Natural killer cell (primary cell): Measurements from ENCODE around the gene RABGAP1L. TPM values are rescaled to one million over a fixed set of nuclear protein-coding genes. Genes with fewer than 3 reads are reported as not detected.
A peak's percentile ranks its signal among the peaks of the same experiment; 100 is the strongest.

Experiments
- ATAC-seq, 3 donors: fragments of 150-1000 bp in 2 of 3; fragments of 200-7000 bp in 1 of 3; cut with Tn5 transposase; 1 replicate in 1 of 3; 2 replicates in 2 of 3; pipeline ENCODE4 v1.10.0; 2021; ENCODE audit warnings: mild to moderate bottlenecking in 2 of 3, moderate library complexity in 2 of 3
- DNase-seq, 2 donors: peaks; one replicate each; pipeline versions ENCODE4 v3.0.0 to v3.0.0-alpha.2; 2013 to 2021; ENCODE audit warnings: mixed read lengths in 1 of 2
- H3K27ac ChIP-seq: one replicate; pipeline ENCODE4 v1.5.1; 2013; ENCODE audit warnings: mild to moderate bottlenecking, low read length
- H3K27me3 ChIP-seq: one replicate; pipeline ENCODE4 v1.6.1; 2013; ENCODE audit warnings: low read length; ENCODE audit not compliant: control insufficient read depth, insufficient read depth
- H3K36me3 ChIP-seq: one replicate; pipeline ENCODE4 v1.6.1; 2013; ENCODE audit warnings: low read length; ENCODE audit not compliant: control insufficient read depth, insufficient read depth
- H3K4me1 ChIP-seq: one replicate; pipeline ENCODE4 v1.6.1; 2013; ENCODE audit warnings: low read length; ENCODE audit not compliant: control insufficient read depth, insufficient read depth
- H3K4me3 ChIP-seq: one replicate; pipeline ENCODE4 v1.5.1; 2013; ENCODE audit warnings: low read length
- H3K9me3 ChIP-seq: one replicate; pipeline ENCODE4 v1.6.1; 2013; ENCODE audit warnings: low read length; ENCODE audit not compliant: control insufficient read depth, insufficient read depth
- H3K27ac Mint-ChIP-seq, 2 donors: one replicate each; pipeline ENCODE4 v1.8.0; 2022; ENCODE audit warnings: mild to moderate bottlenecking in 2 of 2, mixed read lengths in 2 of 2, moderate library complexity in 1 of 2
- H3K27me3 Mint-ChIP-seq, 2 donors: one replicate each; pipeline ENCODE4 v1.8.0; 2022; ENCODE audit warnings: low read depth in 2 of 2, mixed read lengths in 2 of 2
- H3K36me3 Mint-ChIP-seq: one replicate; pipeline ENCODE4 v1.8.0; 2022; ENCODE audit warnings: mixed read lengths
- H3K4me1 Mint-ChIP-seq, 2 donors: one replicate each; pipeline ENCODE4 v1.8.0; 2022; ENCODE audit warnings: mixed read lengths in 2 of 2
- H3K4me3 Mint-ChIP-seq: one replicate; pipeline ENCODE4 v1.8.0; 2022; ENCODE audit warnings: mild to moderate bottlenecking, moderate library complexity, mixed read lengths
- H3K9me3 Mint-ChIP-seq, 2 donors: one replicate each; pipeline ENCODE4 v1.8.0; 2022; ENCODE audit warnings: mixed read lengths in 2 of 2
- CTCF ChIP-seq: fragments of 200-600 bp; IDR thresholded peaks from one replicate; pipeline ENCODE4 v1.8.0; 2022; ENCODE audit warnings: antibody characterized with exemption
- WGBS: methylation state at CpG from one replicate; pipeline ENCODE4 v1.1.7; 2013; ENCODE audit warnings: missing lambda C conversion rate; ENCODE audit not compliant: insufficient coverage; 5-methylcytosine and 5-hydroxymethylcytosine counted together
- intact Hi-C: fragments of 100-400 bp; cut with micrococcal nuclease; formaldehyde crosslinking; loops from one replicate; pipeline ENCODE4 v1.14.2; 2022
- total RNA-seq, 4 donors: library from RNA; stranded (reverse); fragments of 120-200 nt in 1 of 4; gene quantifications; one replicate each; pipeline versions ENCODE4 v1.2.3 to v1.2.4, GENCODE V29; 2013 to 2022

The RABGAP1L gene
- total RNA-seq, 3 donors from 2014 or later (not counting 1 experiment from before 2014, with no cell fraction given) = 145 to 168 (median 153) TPM

GRCh38 chr1:175005085-175005783 is 845.9 kb downstream of the RABGAP1L start:
- Mint-ChIP-seq H3K27ac (no peak overlapping the region), H3K4me3 (no peak overlapping the region), H3K36me3 (no peaks in the 10 kb centered on the region), H3K27me3 (no peaks in the 10 kb centered on the region), H3K4me1 (peaks cover 35 to 43% of the 10 kb centered on the region in 2 donors), H3K9me3 (no peaks in the 10 kb centered on the region)
- H3K27ac ChIP-seq = no peak overlapping the region
- TF ChIP-seq CTCF = no peak
- no peak overlapping the region for H3K4me3 ChIP-seq
- WGBS = 91% methylated on average over 8 of the region's 8 CpGs
- H3K36me3 ChIP-seq = peaks cover 46% of the 10 kb centered on the region
- H3K27me3 ChIP-seq = no peaks in the 10 kb centered on the region
- no peaks in the 10 kb centered on the region for H3K4me1 ChIP-seq
- intact Hi-C loops = no loop called here
- ATAC-seq (no peak), DNase-seq (no peak)
- no peaks in the 10 kb centered on the region for H3K9me3 ChIP-seq

GRCh38 chr1:175009532-175009931 is 850.2 kb downstream of the RABGAP1L start:
- Histone ChIP-seq H3K4me3 (no peak overlapping the region), H3K4me1 (no peaks in the 10 kb centered on the region), H3K9me3 (no peaks in the 10 kb centered on the region), H3K27ac (no peak overlapping the region), H3K36me3 (peaks cover 83% of the 10 kb centered on the region), H3K27me3 (no peaks in the 10 kb centered on the region)
- Mint-ChIP-seq H3K27ac (peak overlapping the region in 1 of 2 donors; percentile 3), H3K4me1 (peaks cover 5 to 14% of the 10 kb centered on the region in 2 donors), H3K4me3 (no peak overlapping the region), H3K27me3 (no peaks in the 10 kb centered on the region), H3K9me3 (no peaks in the 10 kb centered on the region), H3K36me3 (no peaks in the 10 kb centered on the region)
- WGBS = 98% methylated on average over 4 of the region's 10 CpGs
- no peak for TF ChIP-seq CTCF
- ATAC-seq = no peak
- DNase-seq = no peak
- intact Hi-C loops = no loop called here

GRCh38 chr1:175013445-175013844 is 854.1 kb downstream of the RABGAP1L start:
- ATAC-seq (no peak), DNase-seq (no peak)
- no peaks in the 10 kb centered on the region for H3K9me3 ChIP-seq
- Mint-ChIP-seq H3K4me3 (no peak overlapping the region), H3K4me1 (peaks cover 6 to 11% of the 10 kb centered on the region in 2 donors), H3K9me3 (no peaks in the 10 kb centered on the region), H3K36me3 (no peaks in the 10 kb centered on the region), H3K27me3 (no peaks in the 10 kb centered on the region), H3K27ac (peak overlapping the region in 1 of 2 donors; percentile 2)
- peaks cover 83% of the 10 kb centered on the region for H3K36me3 ChIP-seq
- 94% methylated on average over 1 of the region's 1 CpG for WGBS
- intact Hi-C loops = no loop called here
- no peaks in the 10 kb centered on the region for H3K4me1 ChIP-seq
- H3K27ac ChIP-seq = no peak overlapping the region
- no peak overlapping the region for H3K4me3 ChIP-seq
- no peak for TF ChIP-seq CTCF
- H3K27me3 ChIP-seq = no peaks in the 10 kb centered on the region

GRCh38 chr1:175015243-175015642 is 855.9 kb downstream of the RABGAP1L start:
- ATAC-seq (no peak), DNase-seq (no peak)
- H3K9me3 ChIP-seq = no peaks in the 10 kb centered on the region
- peaks cover 6 to 11% of the 10 kb centered on the region in 2 donors for H3K4me1 Mint-ChIP-seq
- intact Hi-C loops = no loop called here
- WGBS = 97% methylated on average over 4 of the region's 4 CpGs
- peaks cover 71% of the 10 kb centered on the region for H3K36me3 ChIP-seq
- no peaks in the 10 kb centered on the region for H3K4me1 ChIP-seq
- no peaks in the 10 kb centered on the region for H3K27me3 ChIP-seq
- no peak overlapping the region for H3K27ac ChIP-seq
- no peak overlapping the region for H3K4me3 ChIP-seq
- H3K27me3 Mint-ChIP-seq = no peaks in the 10 kb centered on the region
- H3K36me3 Mint-ChIP-seq = no peaks in the 10 kb centered on the region
- no peak overlapping the region for H3K4me3 Mint-ChIP-seq
- no peak for TF ChIP-seq CTCF
- H3K9me3 Mint-ChIP-seq = no peaks in the 10 kb centered on the region
- no peak overlapping the region for H3K27ac Mint-ChIP-seq
